Gastroesophageal sphincter (tissue), 3 donors: ENCODE results near the gene ZNF518B.

Source experiments
- EP300 ChIP-seq: sonication (generic); formaldehyde crosslinking; IDR thresholded peaks from one replicate; pipeline ENCODE4 v1.6.1; 2017; ENCODE audit warnings: antibody characterized with exemption, mild to moderate bottlenecking
- POLR2A ChIP-seq, 2 donors: fragments of 450-650 bp; IDR thresholded peaks; one replicate each; pipeline ENCODE4 v1.6.1; 2017; ENCODE audit warnings: antibody characterized with exemption in 2 of 2, mild to moderate bottlenecking in 2 of 2, moderate library complexity in 1 of 2
- TF ChIP-seq, protein P1 (sequence below), 4 experiments: fragments of 200-600 bp in 2 of 4; fragments of 450-650 bp in 2 of 4; sonication (generic) in 1 of 4; IDR thresholded peaks; one replicate each; pipeline ENCODE4 v1.5.1; 2017 to 2019; ENCODE audit warnings: antibody characterized with exemption in 4 of 4, mild to moderate bottlenecking in 2 of 4, moderate library complexity in 2 of 4

DNA sequence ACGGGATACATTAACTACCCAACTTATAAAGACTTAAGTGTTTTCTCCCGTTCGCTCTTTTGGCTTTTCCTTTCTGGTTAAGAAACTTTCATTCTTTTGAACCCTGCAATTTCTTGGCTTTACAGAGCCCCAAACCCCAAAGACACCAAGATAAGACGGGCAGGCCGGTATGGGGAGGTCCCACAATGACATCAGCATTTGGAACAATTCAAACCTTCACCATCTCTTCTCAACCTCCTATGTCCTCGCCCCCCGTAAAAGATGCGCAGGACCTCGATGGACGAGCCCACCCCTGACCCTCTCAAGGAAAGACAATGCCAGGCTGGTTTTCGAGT, 999 bp downstream of the ZNF518B start:
- TF ChIP-seq POLR2A (IDR thresholded peaks at IDR 0.05) (no peak), EP300 (no peak)
- TF ChIP-seq, protein P1, sequence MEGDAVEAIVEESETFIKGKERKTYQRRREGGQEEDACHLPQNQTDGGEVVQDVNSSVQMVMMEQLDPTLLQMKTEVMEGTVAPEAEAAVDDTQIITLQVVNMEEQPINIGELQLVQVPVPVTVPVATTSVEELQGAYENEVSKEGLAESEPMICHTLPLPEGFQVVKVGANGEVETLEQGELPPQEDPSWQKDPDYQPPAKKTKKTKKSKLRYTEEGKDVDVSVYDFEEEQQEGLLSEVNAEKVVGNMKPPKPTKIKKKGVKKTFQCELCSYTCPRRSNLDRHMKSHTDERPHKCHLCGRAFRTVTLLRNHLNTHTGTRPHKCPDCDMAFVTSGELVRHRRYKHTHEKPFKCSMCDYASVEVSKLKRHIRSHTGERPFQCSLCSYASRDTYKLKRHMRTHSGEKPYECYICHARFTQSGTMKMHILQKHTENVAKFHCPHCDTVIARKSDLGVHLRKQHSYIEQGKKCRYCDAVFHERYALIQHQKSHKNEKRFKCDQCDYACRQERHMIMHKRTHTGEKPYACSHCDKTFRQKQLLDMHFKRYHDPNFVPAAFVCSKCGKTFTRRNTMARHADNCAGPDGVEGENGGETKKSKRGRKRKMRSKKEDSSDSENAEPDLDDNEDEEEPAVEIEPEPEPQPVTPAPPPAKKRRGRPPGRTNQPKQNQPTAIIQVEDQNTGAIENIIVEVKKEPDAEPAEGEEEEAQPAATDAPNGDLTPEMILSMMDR (IDR thresholded peaks at IDR 0.05), result no peak
